Right renal pelvis (tissue), 4 donors: ENCODE results near the gene SHISA5. TPM values are rescaled to one million over a fixed set of nuclear protein-coding genes. Genes with fewer than 3 reads are reported as not detected.
"Not testable (repeated sequence)": the region's sequence is repeated elsewhere in the genome, so short reads cannot be mapped to it uniquely, and the experiment has no call there.

Source experiments
- DNase-seq, 4 donors: peaks; one replicate each; pipeline ENCODE4 v3.0.0-alpha.2; 2013; ENCODE audit warnings: low read depth in 4 of 4, low spot score in 3 of 4, missing footprints in 1 of 4
- polyA plus RNA-seq, 4 donors: library from polyadenylated mRNA; unstranded; fragments of 120-200 nt; gene quantifications; one replicate each; pipeline ENCODE4 v1.2.1, GENCODE V29; 2013; ENCODE audit not compliant: insufficient read length in 4 of 4

The SHISA5 gene
- polyA plus RNA-seq, 4 donors, result 111 to 120 (median 112) TPM

DNA sequence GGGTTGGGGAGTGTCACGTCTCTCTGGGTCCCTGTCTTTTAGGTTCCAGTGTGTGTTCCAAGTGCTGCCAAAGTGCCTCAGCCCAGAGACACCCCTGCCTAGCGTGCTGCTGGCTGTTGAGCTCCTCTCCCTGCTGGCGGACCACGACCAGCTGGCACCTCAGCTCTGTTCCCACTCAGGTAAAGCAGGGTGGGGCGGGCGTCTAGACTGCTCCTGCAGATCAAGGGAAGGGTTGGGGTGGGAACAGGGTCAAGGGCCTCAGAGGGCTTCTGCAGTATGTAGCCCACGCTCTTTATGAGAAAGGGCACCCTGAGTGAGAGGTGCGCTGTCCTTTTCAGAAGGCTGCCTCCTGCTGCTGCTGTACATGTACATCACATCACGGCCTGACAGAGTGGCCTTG is 40.3 kb downstream of the SHISA5 start:
- no peak for DNase-seq

DNA sequence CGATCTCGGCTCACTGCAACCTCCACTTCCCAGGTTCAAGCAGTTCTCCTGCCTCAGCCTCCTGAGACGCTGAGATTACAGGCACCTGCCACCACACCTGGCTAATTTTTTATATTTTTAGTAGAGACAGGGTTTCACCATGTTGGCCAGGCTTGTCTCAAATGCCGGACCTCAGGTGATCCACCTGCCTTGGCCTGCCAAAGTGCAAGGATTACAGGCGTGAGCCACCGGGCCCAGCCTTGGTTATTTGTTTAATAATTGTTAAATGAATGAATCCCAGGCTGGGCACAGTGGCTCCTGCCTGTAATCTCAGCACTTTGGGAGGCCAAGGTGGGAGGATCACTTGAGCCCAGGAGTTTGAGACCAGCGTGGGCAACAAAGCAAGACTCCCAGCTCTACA is 42.2 kb downstream of the SHISA5 start:
- DNase-seq, result not testable (repeated sequence)

DNA sequence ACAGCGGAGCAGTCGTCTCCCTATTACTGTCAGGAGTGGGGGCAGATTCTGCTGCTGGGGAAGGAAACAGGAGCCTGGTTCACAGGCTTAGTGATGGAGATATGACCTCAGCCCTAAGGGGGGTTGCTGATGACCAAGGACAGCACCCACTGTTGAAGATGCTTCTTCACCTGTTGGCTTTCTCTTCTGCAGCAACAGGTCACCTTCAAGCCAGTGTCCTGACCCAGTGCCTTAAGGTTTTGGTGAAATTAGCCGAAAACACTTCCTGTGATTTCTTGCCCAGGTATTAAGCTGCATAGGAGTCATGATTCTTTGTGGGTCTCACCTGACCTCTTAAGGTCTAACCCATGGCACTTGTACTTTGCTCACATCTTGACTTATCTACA is 43.5 kb downstream of the SHISA5 start:
- DNase-seq, result no peak

DNA sequence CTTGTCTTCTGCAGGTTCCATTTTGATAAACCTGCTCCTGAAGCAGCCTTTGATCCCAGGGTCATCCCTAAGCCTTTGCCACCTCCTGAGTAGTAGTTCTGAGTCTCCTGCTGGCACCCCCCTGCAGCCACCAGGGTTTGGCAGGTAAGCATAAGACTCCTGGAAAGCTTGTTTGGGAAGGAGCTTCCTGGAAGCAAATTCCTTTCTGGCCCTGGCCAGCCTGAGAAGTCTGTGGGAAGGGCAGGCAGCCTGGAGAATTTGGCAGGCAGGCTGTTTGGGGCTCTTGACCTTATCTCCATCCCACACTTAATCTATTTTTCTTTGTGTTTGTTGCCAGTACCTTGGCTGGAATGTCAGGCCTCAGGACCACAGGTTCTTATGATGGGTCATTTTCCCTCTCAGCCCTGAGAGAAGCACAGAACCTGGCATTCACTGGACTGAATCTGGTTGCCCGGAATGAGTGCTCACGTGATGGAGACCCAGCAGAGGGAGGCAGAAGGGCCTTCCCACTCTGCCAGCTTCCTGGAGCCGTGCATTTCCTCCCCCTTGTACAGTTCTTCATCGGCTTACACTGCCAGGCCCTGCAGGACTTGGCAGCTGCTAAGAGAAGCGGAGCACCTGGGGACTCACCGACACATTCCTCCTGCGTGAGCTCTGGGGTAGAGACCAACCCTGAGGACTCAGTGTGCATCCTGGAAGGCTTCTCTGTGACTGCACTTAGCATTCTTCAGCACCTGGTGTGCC is 44.0 kb downstream of the SHISA5 start:
- DNase-seq, result no peak

DNA sequence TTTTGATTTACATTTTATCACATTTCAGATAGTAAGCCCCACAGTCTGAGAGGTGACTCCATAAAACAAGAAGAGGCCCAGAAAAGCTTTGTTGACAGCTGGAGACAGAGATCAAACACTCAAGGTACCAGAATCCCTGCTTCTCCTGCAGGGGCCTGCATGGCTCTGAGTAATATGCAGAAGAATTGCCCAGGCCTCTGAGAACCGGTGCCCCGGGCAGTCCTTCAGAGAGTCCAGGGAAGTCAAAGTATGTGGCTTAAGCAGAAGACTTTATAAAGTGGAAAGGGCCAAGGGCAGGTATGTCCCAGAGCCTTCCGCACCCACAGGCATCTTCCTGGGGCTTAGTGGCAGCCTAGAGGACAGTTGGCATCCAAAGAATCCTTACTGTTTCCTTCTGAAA is 44.6 kb downstream of the SHISA5 start:
- DNase-seq, result no peak

DNA sequence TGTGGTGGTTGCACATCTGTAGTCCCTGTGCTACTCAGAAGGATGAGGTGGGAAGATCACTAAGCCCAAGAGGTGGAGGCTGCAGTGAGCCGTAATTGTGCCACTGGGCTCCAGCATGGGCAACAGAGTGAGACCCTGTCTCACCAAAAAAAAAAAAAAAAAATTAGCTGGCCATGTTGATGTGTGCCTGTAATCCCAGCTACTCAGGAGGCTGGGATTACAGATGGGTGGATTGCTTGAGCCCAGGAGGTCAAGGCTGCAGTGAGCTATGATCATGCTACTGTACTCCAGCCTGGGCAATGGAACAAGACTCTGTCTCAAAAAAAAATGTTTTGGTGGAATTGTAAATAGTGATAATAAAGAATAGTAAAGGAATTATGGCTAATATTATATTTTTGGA is 47.5 kb downstream of the SHISA5 start:
- DNase-seq, result no peak

DNA sequence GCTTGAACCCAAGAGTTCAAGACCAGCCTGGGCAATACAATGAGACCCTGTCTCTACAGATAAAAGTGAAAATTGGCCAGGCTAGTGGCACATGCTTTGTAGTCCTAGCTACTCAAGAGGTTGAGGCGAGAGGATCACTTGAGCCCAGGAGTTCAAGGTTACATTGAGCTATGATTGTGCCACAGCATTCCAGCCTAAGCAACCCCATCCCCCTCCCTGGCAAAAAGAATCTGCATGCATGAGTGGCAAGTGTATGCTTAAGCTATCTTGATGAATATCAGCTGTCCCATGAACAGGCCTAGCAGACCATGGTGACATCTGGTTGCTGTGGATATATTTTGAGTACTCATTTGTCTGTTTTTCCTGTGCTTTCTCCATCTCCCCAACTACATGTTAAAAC is 52.7 kb downstream of the SHISA5 start:
- no peak for DNase-seq

DNA sequence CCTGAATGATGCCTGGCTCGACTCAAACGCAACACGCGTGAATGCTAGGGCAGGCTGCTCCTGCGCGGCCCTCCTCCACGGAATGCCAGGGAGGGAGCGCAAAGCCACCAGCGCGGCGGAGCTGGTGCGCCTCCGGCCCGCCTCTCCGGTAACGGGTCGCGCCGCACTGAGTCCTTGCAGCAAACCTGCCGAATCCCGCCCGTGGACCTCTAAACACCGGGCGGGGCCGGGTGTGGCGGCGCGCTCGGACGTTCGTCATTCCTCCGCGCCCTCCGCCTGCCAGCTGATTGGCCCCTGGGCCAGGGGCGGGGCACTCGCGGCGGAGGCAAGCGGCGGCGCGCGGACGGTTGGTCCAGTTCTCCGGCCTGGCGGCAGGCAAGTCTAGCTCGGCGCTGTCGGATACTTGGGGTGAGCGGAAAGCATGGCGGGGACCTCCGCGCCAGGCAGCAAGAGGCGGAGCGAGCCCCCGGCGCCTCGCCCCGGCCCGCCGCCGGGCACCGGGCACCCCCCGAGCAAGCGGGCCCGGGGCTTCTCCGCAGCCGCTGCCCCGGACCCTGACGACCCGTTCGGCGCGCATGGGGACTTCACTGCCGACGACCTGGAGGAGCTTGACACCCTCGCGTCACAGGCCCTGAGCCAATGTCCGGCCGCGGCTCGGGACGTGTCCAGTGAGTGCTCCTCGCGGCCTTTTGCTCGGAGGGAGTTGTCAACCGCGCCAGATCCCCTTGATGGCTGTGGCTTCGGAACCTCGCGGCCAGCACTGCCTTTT is 57.4 kb downstream of the SHISA5 start, which contains the start of gene ATRIP:
TSS of gene ATRIP (plus strand) at position 313 of the 769 bp plus-strand sequence. CDS start at position 422, 109 bp downstream.
- DNase-seq, result peak in 1 of 4 donors; percentile 77

DNA sequence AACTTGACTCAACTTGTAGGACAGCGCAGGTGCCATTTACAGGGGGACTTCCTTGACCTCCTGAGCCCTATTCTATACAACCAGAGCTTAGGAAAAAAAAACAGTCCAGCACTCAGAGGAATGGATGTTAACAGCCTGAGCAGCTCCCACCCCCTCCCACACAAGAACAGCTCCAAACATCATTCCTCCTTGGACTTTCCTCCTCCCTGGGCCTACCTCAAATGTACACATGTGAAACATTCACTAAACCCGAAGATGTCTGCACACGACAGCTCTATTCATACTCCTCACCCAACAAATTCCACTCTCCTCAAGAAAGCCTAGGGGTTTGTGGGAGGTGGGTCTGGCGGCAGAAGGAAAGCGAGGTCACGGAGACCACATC is 57.9 kb downstream of the SHISA5 start:
- DNase-seq, result no peak

DNA sequence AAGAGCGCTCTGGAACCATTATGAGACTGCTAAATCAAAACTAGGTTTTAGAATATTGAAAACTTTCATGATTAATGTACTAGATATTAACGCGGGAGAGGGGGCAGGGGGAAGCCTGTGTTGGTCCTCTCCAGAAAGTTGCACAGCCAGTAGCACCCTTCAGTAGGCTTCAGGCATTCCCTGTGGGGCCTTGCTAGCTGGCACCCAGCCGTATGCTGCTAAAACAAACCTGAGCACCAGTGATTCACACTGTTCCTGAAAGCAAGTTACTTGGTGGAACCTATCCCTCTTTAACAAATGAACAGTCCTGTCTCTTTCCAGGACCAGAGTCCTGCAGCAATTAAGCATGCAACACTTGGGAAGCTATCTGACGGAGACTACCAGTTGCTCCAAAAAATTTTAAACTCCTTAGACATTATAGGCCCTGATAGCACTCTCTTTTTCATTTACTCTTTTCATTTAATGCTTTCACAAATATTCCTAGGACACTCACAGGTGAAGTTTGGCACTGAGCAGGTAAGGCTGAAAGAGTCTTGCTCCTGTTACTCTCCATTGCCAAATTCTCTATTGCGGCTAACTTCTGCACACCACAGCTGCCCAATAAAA is 58.6 kb downstream of the SHISA5 start:
- DNase-seq, result no peak

DNA sequence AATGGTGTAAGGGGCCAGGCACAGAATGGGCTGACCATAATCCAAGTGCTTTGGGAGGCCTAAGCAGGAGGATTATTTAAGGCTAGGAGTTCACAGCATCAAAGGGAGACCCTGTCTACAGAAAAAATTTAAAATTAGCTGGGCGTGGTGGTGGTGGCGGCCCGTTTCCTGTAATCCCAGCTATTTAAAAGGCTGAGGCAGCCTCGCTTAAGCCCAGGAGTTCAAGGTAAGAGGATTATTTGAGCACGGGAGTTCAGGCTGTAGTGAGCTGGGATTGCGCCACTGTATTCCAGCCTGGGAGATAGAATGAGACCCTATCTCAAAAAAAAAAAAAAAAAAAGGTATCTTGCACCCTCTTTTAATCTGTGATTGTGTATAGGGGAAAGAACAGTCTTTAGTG is 62.0 kb downstream of the SHISA5 start:
- no peak for DNase-seq

DNA sequence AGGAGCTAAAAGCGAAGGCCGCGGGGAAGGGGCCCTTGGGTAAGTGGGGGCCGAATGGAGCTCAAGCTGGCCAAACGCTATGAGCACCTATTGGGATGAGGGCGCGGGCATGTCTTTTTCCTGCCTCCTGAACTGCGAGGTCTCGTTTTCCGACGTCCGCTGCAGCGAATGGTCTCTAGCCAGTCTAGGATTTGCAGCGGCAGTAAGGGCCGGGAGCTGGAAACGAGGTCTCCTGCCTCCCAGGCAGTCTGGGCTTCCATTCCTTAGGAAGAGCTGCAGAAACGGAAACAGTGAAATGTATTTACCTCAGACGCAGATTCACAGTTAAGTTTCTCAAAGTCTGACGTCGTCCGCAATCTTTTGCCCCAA is 63.4 kb downstream of the SHISA5 start:
- DNase-seq, result no peak

DNA sequence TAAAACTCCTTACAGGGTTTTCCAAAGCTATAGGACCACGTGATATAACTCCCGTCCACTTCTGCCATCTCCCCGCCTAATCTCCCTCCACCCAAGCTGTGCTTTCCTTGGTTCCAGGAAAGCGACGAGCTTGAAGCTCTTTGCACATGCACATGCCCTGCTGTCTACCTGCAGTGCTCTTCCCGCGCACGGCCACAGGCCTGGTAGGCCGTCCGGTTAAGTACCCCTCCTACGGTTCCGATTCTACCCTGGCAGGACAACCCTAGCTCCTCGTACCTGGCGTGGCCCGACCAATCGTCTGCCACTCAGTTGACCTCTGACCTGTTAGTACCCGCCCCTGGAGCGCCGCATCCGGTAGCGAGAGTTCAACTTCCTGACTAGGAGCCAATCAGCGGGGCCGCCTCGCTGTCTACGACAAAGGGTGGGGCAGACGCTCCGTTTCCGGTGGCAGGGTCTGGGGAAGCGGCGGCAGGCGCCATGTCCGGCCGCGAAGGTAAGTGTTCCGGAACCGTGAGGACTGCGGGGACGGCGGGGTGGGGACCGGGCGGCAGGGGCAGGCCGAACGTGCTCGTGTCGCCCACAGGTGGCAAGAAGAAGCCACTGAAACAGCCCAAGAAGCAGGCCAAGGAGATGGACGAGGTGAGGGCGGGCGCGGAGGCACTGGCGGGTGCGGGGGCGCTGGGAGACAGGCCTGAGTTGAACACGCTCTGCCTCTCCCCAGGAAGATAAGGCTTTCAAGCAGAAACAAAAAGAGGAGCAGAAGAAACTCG is 64.0 kb downstream of the SHISA5 start, which contains the start of the genes CCDC51 and TMA7:
TSS of gene CCDC51 (minus strand) at position 300 of the 770 bp plus-strand sequence. CDS start 4,991 bp downstream, outside the sequence.
TSS of gene TMA7 (plus strand) at position 438 of the 770 bp plus-strand sequence. CDS start at position 478, 40 bp downstream.
- DNase-seq, result peak; percentile 91 to 95 (median 93)

DNA sequence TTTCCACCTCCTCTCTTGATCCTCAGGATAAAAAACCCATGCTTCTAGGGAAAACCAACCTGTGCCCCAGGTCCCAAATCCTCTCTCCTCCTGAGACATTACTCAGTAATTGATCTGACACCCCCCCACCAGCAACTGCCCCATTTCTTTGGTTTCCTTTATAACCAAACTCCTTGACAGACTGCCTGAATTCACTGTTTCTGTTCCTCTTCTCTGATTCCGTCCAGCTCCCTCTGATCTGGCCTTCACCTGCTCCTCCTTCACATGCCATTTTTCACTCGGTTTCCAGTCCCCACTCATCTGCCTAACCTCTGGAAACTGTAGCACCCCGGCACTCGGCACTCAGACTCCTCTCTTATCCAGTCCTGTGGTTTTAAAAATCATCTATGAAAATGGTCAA is 66.2 kb downstream of the SHISA5 start:
- DNase-seq, result no peak

DNA sequence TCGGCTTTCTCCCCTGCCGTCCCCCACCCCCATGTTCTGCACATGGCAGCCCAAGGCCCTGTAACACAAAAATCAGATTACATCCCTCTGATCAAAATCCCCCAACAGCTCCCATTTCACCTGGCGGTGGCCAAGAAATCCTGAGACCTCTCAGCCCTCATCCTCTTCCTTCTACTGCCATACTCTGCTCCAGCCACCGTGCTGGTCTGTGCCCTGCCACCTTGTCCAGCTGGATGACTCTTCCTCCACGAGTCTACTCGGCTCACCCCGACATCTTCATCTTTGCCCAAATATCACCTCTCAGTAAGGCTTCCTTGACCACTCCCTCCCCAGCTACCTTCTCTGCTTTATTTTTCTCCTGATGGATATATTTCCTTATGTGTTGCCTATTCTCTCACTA is 67.1 kb downstream of the SHISA5 start:
- no peak for DNase-seq

DNA sequence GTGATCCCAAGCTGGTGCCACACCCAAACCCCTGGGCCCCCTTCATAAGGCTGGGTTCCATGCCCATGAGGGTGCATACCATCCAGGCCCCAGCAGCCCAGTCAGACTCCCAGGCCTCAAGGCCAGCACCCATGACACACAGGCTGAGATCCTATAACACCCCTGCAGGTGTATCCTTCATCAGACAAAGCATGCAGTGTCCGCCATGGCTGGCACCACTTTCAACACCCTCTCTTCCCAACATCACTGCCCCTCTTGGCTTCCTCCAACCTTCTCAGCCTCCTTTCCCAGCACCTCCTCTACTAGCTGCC is 67.5 kb downstream of the SHISA5 start:
- DNase-seq, result no peak

DNA sequence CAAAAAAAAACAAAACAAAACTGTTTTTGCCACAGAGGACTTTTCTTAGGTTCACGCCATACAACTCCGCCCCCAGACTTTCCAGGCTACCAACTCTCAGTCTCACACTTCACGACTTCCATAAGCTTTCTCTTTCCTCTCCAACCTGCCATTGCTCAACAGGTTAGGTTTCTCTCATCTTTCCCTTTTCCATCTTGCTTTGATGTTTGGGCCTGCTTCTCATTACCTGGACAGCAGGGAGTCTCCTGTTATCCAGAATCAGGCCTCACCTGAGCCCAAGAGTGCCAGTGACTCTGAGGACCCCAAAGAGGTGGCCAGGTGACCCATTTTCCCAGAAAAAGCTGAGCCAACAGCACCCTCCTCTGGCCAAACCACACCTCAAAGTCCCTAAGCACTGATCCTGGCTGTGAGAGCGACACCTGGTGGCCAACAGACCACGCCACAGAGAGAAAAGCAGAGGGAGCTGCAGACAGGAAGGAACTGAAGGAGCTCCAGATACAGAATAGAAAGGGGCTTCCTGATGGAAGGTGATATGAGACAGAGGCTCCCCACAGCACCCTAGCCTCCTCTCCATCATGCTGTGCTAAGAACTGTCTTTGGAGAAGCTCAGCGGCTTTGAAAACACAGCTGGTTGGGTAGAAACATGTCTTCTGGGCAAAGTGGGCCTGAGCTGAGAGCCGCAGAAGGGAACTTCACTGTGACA is 68.0 kb downstream of the SHISA5 start:
- peak; percentile 78 to 84 (median 82) for DNase-seq

DNA sequence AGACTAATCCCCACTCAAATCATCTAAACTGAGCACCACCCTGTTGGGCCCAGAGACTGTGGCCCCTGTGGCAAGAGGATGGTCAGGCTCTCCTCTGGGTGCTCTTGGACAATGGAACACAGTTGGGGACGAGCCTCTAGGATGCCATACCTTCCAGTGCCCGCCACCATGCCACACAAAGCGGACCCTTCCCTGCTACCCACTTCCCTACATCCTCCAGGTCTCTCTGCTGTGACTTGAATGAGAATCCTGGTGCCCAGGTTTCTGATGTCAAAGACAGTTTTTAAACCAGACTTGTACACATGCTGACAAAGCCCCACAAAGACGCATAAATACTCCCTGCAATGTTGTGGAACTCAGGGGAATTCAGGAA is 68.8 kb downstream of the SHISA5 start:
- no peak for DNase-seq

DNA sequence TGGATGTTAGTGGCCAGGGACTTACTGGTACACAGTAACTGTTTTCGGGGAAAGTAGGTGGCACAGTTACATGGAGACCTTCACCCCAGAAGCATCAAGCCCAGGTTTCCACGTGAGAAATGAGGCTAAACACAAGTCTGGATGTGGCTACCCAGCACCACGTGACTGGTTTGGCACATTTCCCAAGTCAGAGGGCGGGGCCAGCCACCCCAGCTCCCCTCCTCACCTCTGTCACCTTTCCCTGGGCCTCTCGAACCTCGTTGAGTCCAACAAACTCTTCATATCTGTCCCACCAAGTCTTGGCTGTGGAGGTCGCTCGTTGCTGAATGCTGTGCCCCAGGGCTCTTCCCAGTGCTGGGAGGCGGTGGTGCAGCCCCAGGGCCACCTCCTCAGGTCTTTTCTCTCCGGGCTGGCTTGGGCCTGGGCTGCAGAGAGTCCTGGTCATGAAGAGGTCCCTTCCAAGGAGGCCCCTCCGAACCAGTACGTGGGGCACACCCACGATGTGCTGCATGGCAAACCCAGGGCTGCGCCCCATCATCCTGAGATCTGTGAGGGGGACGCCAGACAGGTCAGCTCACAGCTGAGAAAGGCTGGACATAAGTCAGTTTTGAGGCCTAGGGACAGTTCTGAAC is 69.3 kb downstream of the SHISA5 start:
- DNase-seq, result no peak
